PC-9 (cell line): ENCODE data around the gene CDON. TPM values are rescaled to one million over a fixed set of nuclear protein-coding genes. Genes with fewer than 3 reads are reported as not detected.

Source experiments
- BruUV-seq: library from RNA; stranded (reverse); fragments of 400-500 nt; replicated peaks from 2 replicates; lab custom pipeline; 2021; lab: Mats Ljungman, UMichigan
- CTCF ChIA-PET: fragments of 300-600 bp; sonication (Branson Sonifier 250); formaldehyde crosslinking; loops from one replicate; lab custom pipeline; 2022; ENCODE audit warnings: antibody characterized with exemption; lab: Charles Lee
- POLR2A ChIA-PET: fragments of 300-600 bp; sonication (Branson Sonifier 250); formaldehyde crosslinking; loops from one replicate; lab custom pipeline; 2022; ENCODE audit warnings: antibody characterized with exemption; ENCODE audit not compliant: unreplicated experiment; lab: Charles Lee
- DNase-seq, 2 experiments: peaks; one replicate each; pipeline versions ENCODE4 v3.0.0 to v3.0.0-alpha.2; 2015 to 2022; ENCODE audit warnings: mixed read lengths in 1 of 2
- H2AFZ ChIP-seq: fragments of 200-600 bp; sonication (generic); 2 replicates; pipeline ENCODE4 v1.8.1; 2017; ENCODE audit warnings: antibody characterized with exemption
- H3F3A ChIP-seq: fragments of 200-600 bp; sonication (generic); 2 replicates; pipeline ENCODE4 v1.8.1; 2017; ENCODE audit warnings: antibody characterized with exemption, mild to moderate bottlenecking, low read depth; ENCODE audit not compliant: insufficient read depth
- H3K27ac ChIP-seq: fragments of 200-600 bp; sonication (generic); 2 replicates; pipeline ENCODE4 v1.6.1; 2016; ENCODE audit warnings: mixed run types
- H3K27me3 ChIP-seq: fragments of 200-600 bp; sonication (generic); 2 replicates; pipeline ENCODE4 v1.6.1; 2016; ENCODE audit warnings: low read depth, mixed run types; ENCODE audit not compliant: insufficient read depth
- H3K36me3 ChIP-seq: fragments of 200-600 bp; sonication (generic); 2 replicates; pipeline ENCODE4 v1.6.1; 2016; ENCODE audit warnings: low read depth, mixed run types
- H3K4me1 ChIP-seq: fragments of 200-600 bp; sonication (generic); replicated peaks from 2 replicates; pipeline ENCODE4 v1.6.1; 2016; ENCODE audit warnings: mixed run types; ENCODE audit not compliant: insufficient read depth
- H3K4me2 ChIP-seq: fragments of 200-600 bp; sonication (generic); 2 replicates; pipeline ENCODE4 v1.6.1; 2017; ENCODE audit warnings: mixed run types
- H3K4me3 ChIP-seq: fragments of 200-600 bp; sonication (generic); 2 replicates; pipeline ENCODE4 v1.6.1; 2016; ENCODE audit warnings: mixed run types
- H3K79me2 ChIP-seq: fragments of 200-600 bp; sonication (generic); 2 replicates; pipeline ENCODE4 v1.6.1; 2017; ENCODE audit warnings: low read depth, mixed run types
- H3K9me2 ChIP-seq: fragments of 200-600 bp; sonication (generic); 2 replicates; pipeline ENCODE4 v1.8.1; 2017; ENCODE audit warnings: mild to moderate bottlenecking; ENCODE audit not compliant: insufficient read depth
- H3K9me3 ChIP-seq: fragments of 200-600 bp; sonication (generic); 2 replicates; pipeline ENCODE4 v1.8.1; 2016; ENCODE audit warnings: low read depth; ENCODE audit not compliant: insufficient read depth
- H4K20me1 ChIP-seq: fragments of 200-600 bp; sonication (generic); 2 replicates; pipeline ENCODE4 v1.8.1; 2017; ENCODE audit not compliant: insufficient read depth
- EZH2 ChIP-seq: fragments of 200-600 bp; sonication (generic); IDR thresholded peaks from 2 replicates; pipeline ENCODE4 v1.8.0; 2017; ENCODE audit warnings: antibody characterized with exemption, low read depth
- intact Hi-C: fragments of 100-400 bp; cut with micrococcal nuclease; formaldehyde crosslinking; loops from one replicate; pipeline ENCODE4 v1.10.0; 2022; ENCODE audit not compliant: unreplicated experiment
- total RNA-seq: library from RNA; stranded (reverse); gene quantifications from 2 replicates; pipeline ENCODE4 v1.2.3, GENCODE V29; 2021
- TF ChIP-seq, protein P1 (sequence below): fragments of 200-600 bp; sonication (generic); conservative IDR thresholded peaks from 2 replicates; pipeline ENCODE4 v1.6.1; 2017; ENCODE audit warnings: mixed run types, antibody characterized with exemption, mild to moderate bottlenecking, moderate library complexity

CDON gene
- total RNA-seq, 1 experiment from 2014 or later = 10.0 TPM

DNA sequence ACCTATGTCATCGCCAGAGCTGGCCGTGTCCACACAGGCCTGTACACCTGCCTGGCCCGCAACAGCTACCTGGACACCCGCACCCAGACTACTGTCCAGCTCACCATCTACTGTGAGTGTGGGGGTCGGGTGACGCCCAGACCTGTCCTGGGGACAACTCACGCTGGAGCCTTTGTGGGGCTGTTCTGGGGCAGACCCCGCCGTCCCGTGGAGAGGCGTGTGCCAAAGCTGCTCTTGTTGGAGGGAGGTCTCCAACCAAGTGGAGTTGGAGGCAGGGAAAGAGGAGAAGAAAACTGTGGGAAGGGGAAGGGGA lies 112.5 kb downstream of the CDON start:
- no peaks in the 10 kb centered on the region for H4K20me1 ChIP-seq
- H3K27ac ChIP-seq = no peak overlapping the region
- intact Hi-C loops = no loop called here
- POLR2A ChIA-PET = no interaction called here
- H3K27me3 ChIP-seq = no peaks in the 10 kb centered on the region
- CTCF ChIA-PET = interaction anchor here (0.7 kb wide), 1 partner anchor 108 kb away, joined by 3 read pairs; no protein-coding TSS in a partner anchor
- H3F3A ChIP-seq = no peaks in the 10 kb centered on the region
- no peaks in the 10 kb centered on the region for H3K4me1 ChIP-seq
- H3K79me2 ChIP-seq = no peaks in the 10 kb centered on the region
- BruUV-seq = no TSS peak
- TF ChIP-seq, protein P1, sequence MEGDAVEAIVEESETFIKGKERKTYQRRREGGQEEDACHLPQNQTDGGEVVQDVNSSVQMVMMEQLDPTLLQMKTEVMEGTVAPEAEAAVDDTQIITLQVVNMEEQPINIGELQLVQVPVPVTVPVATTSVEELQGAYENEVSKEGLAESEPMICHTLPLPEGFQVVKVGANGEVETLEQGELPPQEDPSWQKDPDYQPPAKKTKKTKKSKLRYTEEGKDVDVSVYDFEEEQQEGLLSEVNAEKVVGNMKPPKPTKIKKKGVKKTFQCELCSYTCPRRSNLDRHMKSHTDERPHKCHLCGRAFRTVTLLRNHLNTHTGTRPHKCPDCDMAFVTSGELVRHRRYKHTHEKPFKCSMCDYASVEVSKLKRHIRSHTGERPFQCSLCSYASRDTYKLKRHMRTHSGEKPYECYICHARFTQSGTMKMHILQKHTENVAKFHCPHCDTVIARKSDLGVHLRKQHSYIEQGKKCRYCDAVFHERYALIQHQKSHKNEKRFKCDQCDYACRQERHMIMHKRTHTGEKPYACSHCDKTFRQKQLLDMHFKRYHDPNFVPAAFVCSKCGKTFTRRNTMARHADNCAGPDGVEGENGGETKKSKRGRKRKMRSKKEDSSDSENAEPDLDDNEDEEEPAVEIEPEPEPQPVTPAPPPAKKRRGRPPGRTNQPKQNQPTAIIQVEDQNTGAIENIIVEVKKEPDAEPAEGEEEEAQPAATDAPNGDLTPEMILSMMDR = no peak
- no peak for TF ChIP-seq EZH2
- H3K36me3 ChIP-seq = no peaks in the 10 kb centered on the region
- H3K9me3 ChIP-seq = no peaks in the 10 kb centered on the region
- H3K4me2 ChIP-seq = no peak overlapping the region
- H2AFZ ChIP-seq = no peak overlapping the region
- H3K4me3 ChIP-seq = no peak overlapping the region
- no peaks in the 10 kb centered on the region for H3K9me2 ChIP-seq
- DNase-seq = no peak

DNA sequence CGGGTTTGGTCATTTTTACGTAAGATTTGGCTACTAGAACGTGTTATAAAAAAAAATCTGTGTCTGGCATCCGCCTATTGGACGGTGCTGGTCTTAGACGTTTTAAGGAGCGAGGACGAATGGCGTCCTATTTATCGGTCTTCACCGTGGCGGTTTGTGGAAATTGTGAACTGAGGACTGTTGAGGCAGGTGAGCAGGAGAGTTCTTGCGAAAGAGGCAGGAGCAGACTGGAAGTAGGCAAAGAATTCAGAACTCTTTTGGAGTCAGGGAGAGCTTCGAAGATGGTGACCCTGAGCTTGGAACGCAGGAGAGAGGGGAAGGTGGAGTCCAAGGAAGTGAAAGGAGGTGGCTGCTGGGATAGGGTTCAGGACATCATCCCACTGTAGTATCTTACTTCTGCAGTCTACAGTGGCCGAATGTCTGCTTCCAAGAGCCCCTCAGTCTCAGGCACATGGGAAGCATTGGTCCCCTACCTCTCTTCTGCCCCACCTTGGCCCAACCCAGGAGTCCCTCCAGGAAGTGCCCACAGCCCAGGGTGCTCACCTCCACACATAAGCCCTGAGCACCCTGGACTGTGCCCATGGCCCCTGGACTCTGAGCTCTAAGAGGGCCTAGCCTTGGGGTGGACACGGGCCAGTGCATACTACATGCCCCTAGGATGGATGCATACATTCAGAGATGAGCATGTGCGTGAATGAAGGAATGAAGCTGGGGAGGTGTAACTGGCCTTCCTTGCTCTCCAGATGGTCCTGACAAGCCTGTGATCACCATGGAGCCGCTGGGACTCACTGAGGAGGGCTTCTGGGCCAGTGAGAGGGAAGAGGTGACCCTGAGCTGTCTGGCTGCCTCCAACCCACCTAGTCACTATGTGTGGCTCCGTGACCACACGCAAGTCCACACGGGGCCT lies 113.1 kb downstream of the CDON start:
- no peak for DNase-seq
- POLR2A ChIA-PET = no interaction called here
- H3K4me1 ChIP-seq = no peaks in the 10 kb centered on the region
- H3K4me3 ChIP-seq = no peak overlapping the region
- no peaks in the 10 kb centered on the region for H3K9me2 ChIP-seq
- H3K27ac ChIP-seq = no peak overlapping the region
- no peaks in the 10 kb centered on the region for H3K36me3 ChIP-seq
- CTCF ChIA-PET = no interaction called here
- intact Hi-C loops = no loop called here
- H2AFZ ChIP-seq = no peak overlapping the region
- no peaks in the 10 kb centered on the region for H3K27me3 ChIP-seq
- no peaks in the 10 kb centered on the region for H3K79me2 ChIP-seq
- H3K9me3 ChIP-seq = no peaks in the 10 kb centered on the region
- no peak for TF ChIP-seq EZH2
- TF ChIP-seq, protein P1 = no peak
- H3F3A ChIP-seq = no peaks in the 10 kb centered on the region
- no peak overlapping the region for H3K4me2 ChIP-seq
- H4K20me1 ChIP-seq = no peaks in the 10 kb centered on the region
- BruUV-seq = no TSS peak

DNA sequence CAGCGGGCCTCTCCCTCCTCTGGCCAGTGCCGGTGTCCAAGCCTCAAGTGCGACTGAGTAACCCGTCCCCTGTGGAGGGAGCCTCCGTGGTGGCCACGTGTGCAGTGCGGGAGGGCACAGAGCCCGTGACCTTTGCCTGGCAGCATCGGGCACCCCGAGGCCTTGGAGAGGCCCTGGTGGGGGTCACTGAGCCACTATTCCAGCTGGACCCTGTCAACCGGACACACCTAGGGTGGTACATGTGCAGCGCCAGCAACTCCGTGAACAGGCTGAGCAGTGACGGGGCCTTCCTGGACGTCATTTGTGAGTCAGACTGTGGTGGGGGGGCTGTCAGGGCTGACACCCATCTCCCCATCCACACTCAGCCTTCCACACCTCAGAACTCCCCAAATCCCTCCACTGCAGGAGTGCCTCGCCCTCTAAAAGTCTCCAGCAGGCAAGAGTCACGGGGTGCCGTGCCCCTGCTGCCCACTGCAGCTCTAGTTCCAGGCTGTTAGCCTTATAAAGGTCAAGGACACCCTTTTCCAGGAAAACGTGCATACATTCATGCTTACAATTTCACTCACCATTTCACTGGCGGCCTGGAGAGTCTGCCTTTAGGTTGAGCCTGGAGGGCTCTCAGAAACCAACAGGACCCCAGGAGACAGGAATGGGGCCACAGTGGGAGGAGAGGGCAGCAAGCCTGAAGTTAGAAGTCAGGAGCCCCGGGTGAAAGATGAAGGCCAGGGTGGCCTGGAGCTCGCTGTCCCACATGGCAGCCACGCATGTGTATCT lies 114.2 kb downstream of the CDON start:
- no peak for TF ChIP-seq EZH2
- TF ChIP-seq, protein P1 = no peak

More for the DNA sequence above, 114.2 kb downstream of the CDON start:
- H3K27ac ChIP-seq = no peak overlapping the region
- no peak overlapping the region for H3K4me3 ChIP-seq
- H2AFZ ChIP-seq = no peak overlapping the region
- intact Hi-C loops = no loop called here
- BruUV-seq = no TSS peak
- H3K9me2 ChIP-seq = no peaks in the 10 kb centered on the region
- ChIA-PET POLR2A (no interaction called here), CTCF (no interaction called here)
- H3K36me3 ChIP-seq = no peaks in the 10 kb centered on the region
- no peaks in the 10 kb centered on the region for H3K4me1 ChIP-seq
- H3K27me3 ChIP-seq = no peaks in the 10 kb centered on the region
- no peak overlapping the region for H3K4me2 ChIP-seq
- H4K20me1 ChIP-seq = no peaks in the 10 kb centered on the region
- H3K9me3 ChIP-seq = no peaks in the 10 kb centered on the region
- H3K79me2 ChIP-seq = no peaks in the 10 kb centered on the region
- no peaks in the 10 kb centered on the region for H3F3A ChIP-seq
- DNase-seq = no peak
